Fibroblast of skin of back (primary cell): ENCODE measurements around the gene ZDHHC21.
"Not testable (repeated sequence)": the region's sequence is repeated elsewhere in the genome, so short reads cannot be mapped to it uniquely, and the experiment has no call there.

Experiments used
- DNase-seq: peaks from one replicate; pipeline ENCODE4 v3.0.0-alpha.2; 2013

Gene ZDHHC21

GRCh38 chr9:14682616-14683015 is 10.6 kb downstream of the ZDHHC21 start:
- not testable (repeated sequence) for DNase-seq

GRCh38 chr9:14678776-14679175 is 14.5 kb downstream of the ZDHHC21 start:
- no peak for DNase-seq

- DNase-seq, result no peak
These were observed 15.4 kb downstream of the ZDHHC21 start for GRCh38 chr9:14677872-14678271.

GRCh38 chr9:14677396-14677795 is 15.8 kb downstream of the ZDHHC21 start:
- no peak for DNase-seq

- DNase-seq, result no peak
These were observed 18.6 kb downstream of the ZDHHC21 start for GRCh38 chr9:14674630-14675029.

GRCh38 chr9:14671377-14671776 is 21.9 kb downstream of the ZDHHC21 start:
- DNase-seq, result no peak

- peak; percentile 33 for DNase-seq
These were observed 22.5 kb downstream of the ZDHHC21 start for GRCh38 chr9:14670718-14671117.

GRCh38 chr9:14664022-14664421 is 29.2 kb downstream of the ZDHHC21 start:
- DNase-seq, result not testable (repeated sequence)

- no peak for DNase-seq
These were observed 31.2 kb downstream of the ZDHHC21 start for GRCh38 chr9:14662060-14662453.

- peak; percentile 36 for DNase-seq
These were observed 31.7 kb downstream of the ZDHHC21 start for GRCh38 chr9:14661421-14662059.

GRCh38 chr9:14660721-14661120 is 32.5 kb downstream of the ZDHHC21 start:
- no peak for DNase-seq

GRCh38 chr9:14654932-14655331 is 38.3 kb downstream of the ZDHHC21 start:
- peak; percentile 3 for DNase-seq

GRCh38 chr9:14653511-14653910 is 39.7 kb downstream of the ZDHHC21 start:
- DNase-seq, result no peak

- peak; percentile 19 for DNase-seq
These were observed 40.4 kb downstream of the ZDHHC21 start for GRCh38 chr9:14652729-14653377.

GRCh38 chr9:14650596-14650995 is 42.6 kb downstream of the ZDHHC21 start:
- no peak for DNase-seq

- no peak for DNase-seq
These were observed 47.6 kb downstream of the ZDHHC21 start for GRCh38 chr9:14645648-14646047.

- no peak for DNase-seq
These were observed 52.3 kb downstream of the ZDHHC21 start for GRCh38 chr9:14640967-14641366.

GRCh38 chr9:14640294-14640693 is 52.9 kb downstream of the ZDHHC21 start:
- DNase-seq, result no peak

- no peak for DNase-seq
These were observed 59.2 kb downstream of the ZDHHC21 start for GRCh38 chr9:14633906-14634565.

GRCh38 chr9:14633148-14633547 is 60.1 kb downstream of the ZDHHC21 start:
- DNase-seq, result no peak

GRCh38 chr9:14627513-14627912 is 65.7 kb downstream of the ZDHHC21 start:
- DNase-seq, result no peak

GRCh38 chr9:14618836-14619420 is 74.3 kb downstream of the ZDHHC21 start:
- no peak for DNase-seq

- peak; percentile 62 for DNase-seq
These were observed 76.8 kb downstream of the ZDHHC21 start for GRCh38 chr9:14616188-14616982.
